GM21515 (cell line): Measurements from ENCODE around the gene SURF2.
"Not testable (repeated sequence)": the region's sequence is repeated elsewhere in the genome, so short reads cannot be mapped to it uniquely, and the experiment has no call there.

Source experiments
- ATAC-seq: cut with Tn5 transposase; IDR thresholded peaks from one replicate; pipeline ENCODE4 v1.9.1; 2021; ENCODE audit not compliant: unreplicated experiment

Gene SURF2

DNA sequence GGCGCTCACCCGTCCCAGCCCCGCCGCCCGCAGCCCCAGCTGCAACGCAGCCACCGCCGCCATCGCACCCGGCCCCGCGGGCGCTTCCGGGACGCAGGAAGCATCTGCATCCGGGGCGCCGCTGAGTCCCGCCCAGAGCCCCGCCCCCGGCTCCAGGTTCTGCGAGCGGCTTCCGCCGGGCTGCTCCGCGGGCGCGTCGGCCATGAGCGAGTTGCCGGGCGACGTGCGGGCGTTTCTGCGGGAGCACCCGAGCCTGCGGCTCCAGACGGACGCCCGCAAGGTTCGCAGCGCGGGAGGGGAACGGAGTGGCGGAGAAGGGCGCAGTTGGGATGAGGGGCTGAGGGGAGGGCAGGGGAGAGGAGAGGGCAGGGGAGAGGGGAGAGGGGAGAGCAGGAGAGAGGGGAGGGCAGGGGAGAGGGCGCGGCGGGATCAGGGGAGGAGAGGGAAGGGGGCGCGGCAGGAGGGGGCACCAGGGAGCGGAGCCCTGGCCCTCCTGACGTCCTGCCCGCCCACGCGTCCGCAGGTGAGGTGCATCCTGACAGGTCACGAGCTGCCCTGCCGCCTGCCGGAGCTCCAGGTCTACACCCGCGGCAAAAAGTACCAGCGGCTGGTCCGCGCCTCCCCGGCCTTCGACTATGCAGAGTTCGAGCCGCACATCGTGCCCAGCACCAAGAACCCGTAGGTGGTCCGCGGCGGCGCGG, at the start of gene SURF2, which contains the start of gene SURF1:
TSS of gene SURF2 (plus strand) at position 160 of the 701 bp plus-strand sequence. CDS start at position 203, 43 bp downstream.
TSS of gene SURF1 (minus strand) at position 97 of the 701 bp plus-strand sequence. CDS start at position 63, 34 bp downstream.
- peak; percentile 52 for ATAC-seq

GRCh38 chr9:133307301-133307700, 49.0 kb upstream of the SURF2 start:
- ATAC-seq = no peak

GRCh38 chr9:133309608-133310007, 46.7 kb upstream of the SURF2 start:
- no peak for ATAC-seq

DNA sequence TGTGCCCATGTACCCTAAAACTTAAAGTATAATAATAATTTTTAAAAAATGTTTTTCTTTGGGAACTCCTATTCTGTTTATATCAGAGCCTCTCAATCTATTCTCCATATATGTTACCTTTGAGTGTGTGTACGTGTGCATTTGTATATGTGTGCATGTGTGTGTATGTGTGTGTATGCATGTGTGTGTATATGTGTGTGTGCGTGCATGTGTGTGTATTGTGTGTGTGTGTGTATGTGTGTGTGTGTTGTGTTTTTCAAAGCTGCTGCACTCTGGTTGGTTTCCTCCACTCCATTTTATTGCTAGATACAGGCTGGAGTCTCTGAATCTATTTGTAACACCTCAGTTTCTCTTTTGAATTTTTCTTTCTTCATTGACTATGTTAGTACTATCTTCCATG, 40.4 kb upstream of the SURF2 start:
- ATAC-seq = no peak

- ATAC-seq = not testable (repeated sequence)
These were observed 38.8 kb upstream of the SURF2 start for GRCh38 chr9:133317551-133317950.

- ATAC-seq = no peak
These were observed 35.9 kb upstream of the SURF2 start for GRCh38 chr9:133320421-133320881.

- no peak for ATAC-seq
These were observed 34.9 kb upstream of the SURF2 start for GRCh38 chr9:133321411-133321935.

DNA sequence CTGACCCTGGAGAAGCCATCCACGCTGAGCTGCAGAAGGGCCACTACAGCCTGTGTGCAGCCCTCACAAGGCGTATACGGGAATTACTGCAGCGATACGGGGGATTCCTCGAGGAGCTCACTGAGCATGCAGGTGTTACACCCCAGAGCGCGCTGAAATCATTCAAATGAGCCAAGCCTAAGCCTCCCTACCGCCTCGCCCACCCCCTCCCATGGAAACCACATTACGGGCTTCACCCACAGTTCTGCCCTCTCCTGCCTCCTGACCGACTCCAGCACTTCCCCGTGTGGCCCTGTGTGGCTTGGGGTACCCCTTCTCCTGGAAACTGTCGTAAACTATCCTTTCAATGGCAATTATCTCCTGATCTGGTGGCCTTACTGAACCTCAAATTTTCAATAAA, 33.6 kb upstream of the SURF2 start:
- ATAC-seq = no peak

DNA sequence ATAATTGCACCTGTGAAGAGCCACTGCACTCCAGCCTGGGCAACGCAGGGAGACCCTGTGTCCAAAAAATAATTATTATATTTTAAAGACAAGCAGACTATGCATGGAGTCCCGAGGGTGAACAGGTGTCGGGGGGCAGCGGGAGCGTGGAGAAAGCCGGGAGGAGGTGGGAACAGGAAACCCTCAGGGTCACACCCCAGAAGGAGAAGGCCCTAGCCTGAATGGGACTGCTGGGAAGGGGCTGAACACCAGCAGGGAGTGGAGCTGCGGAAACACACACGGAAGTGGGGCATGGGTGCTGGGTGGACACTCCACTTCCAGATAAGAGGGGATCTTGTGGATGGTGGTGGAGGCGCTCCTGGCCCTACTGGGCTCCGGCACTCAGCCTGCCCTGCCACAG, 33.1 kb upstream of the SURF2 start:
- ATAC-seq = no peak

GRCh38 chr9:133323991-133324703, 32.2 kb upstream of the SURF2 start:
- no peak for ATAC-seq

DNA sequence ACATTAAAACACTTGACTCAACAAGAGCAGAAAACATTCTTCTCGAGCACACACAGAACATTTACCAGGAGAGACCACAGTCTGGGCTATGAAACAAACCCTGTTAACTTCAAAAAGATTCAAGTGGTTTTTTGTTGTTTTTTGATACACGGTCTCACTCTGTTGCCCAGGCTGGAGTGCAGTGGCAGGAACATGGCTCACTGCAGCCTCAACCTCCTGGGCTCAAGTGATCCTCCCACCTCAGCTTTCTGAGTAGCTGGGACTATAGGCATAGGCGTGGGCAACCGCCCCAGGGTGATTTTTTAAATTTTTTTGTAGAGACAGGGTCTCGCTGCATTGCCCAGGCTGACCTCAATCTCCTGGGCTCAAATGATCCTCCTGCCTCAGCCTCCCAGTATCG, 29.3 kb upstream of the SURF2 start:
- ATAC-seq = not testable (repeated sequence)

DNA sequence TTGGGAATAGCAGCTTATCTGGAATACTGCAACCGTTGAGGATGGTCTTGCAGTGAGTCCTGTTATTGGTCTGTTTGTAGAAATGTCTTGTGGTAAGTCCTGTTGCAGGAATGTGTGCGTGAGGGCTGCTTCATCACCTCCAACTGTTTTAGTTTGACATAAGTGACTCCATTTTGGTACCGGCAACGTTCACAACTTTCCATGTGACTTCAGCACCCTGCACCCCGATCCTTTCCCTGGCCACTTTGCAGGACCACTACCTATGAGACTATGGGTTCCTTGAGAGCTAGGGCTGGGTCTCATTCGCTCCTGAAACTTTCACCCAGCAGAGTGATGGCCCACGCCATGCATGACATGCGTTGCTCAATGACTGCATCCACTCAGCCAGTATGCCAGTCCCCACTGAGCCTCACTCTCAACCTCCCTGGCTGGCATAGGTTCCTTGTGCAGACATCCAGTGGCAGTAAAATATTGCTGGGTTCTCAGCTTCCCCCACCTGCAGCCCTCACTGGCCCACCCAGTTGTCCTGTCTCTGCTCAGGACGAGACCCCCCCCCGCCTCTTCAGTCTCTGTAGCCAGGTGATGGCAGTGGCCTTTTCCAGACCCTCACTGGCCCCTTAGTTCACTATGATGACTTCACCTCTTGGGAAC, 28.4 kb upstream of the SURF2 start:
- ATAC-seq = no peak

- ATAC-seq = not testable (repeated sequence)
These were observed 26.8 kb upstream of the SURF2 start for GRCh38 chr9:133329306-133330156.

DNA sequence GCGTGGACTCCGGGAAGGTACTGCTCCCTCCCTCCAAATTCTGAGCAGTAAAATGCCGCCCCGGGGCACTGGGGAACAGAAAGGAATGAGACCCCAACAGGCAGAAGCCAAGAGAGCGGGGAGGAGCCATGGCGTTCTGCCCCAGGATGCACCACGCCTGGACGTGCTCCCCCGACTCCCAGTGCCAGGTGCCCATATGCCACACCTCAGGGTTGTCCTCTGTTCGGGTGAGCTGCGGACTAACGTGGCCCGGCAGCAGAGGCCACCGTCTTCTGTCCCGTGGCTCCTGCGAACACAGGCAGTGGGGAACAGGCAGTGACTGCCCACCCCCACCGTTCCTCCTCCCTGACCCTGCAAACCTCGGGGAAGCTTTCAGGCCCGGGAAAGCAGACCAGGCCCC, 25.1 kb upstream of the SURF2 start:
- ATAC-seq = no peak

DNA sequence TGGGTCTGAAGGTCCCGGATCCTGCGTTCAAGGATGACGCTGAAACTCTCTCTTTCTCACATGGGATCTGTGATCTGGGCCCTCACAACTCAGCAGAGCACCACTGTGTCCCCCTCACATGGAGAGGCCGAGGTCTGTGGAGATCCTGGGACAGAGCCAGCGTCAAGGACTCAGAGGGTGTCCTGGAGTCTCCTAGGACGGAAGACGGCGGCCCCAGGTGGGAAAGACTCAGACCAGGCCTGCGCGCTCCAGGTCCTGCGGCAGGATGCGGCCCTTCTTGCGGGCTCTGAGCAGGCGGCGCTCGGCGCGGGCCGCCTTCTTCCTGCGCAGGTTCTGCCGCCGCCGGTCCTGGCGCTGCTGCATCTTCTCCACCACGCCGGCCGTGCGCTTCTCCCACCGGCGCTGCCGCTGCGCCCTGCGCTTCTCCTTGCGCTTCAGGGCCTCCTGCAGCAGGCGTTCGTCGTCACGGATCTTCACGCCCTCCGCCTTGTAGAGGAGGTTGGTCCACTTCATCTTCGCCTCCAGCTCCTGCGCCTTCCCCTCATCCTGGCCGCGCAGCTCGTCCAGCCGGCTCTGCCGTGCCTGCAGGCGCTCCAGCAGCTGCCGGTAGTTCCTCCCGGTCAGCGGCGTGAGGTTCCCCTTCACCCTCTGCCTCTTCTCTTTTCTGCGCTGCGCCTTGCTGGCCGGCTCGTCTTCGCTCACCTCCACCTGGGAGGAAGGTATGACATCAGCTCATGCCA, 24.5 kb upstream of the SURF2 start:
- ATAC-seq = no peak

- no peak for ATAC-seq
These were observed 24.0 kb upstream of the SURF2 start for GRCh38 chr9:133332381-133332730.

DNA sequence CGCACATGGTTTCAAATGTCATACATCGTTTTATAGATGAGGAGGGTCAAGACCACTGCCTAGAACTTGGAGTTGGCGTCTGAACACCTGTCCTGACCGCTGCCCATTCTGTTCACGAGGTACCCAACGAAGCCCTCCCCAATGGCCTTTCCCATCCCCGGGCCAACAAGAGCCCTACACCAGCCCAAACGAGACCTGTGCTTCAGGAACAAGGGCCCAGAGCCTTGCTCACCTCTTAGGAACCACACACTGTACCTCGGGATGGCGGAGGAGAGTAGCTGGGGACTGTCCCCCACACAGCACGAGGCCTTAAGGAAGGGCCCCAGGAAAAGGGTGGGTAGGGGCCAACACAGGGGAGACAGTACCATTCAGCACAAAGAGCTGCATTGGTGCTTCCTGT, 23.3 kb upstream of the SURF2 start:
- no peak for ATAC-seq

DNA sequence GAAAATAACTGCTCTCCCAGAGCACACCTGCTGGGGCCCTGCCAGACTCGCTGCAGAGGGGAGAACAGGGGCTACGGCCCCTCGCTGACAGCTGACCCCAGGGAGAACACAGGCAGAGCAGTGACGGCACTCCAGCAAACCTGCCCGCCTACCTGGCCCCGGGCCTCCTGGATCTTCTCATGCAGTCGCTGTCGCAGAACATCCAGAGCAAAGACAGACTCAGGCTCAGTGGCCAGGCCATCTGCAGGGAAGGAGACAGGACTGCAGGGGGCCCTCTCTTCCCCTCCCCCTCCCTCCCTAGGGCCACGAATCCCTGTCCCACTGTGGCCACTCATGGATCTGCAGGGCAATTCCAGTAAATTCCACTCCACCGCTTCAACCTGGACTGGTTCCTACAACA, 22.8 kb upstream of the SURF2 start:
- no peak for ATAC-seq

GRCh38 chr9:133334161-133334560, 22.2 kb upstream of the SURF2 start:
- ATAC-seq = no peak

GRCh38 chr9:133334888-133335287, 21.5 kb upstream of the SURF2 start:
- ATAC-seq = not testable (repeated sequence)
